ENCODE results near the gene ETV3L. TPM values are rescaled to one million over a fixed set of nuclear protein-coding genes. Genes with fewer than 3 reads are reported as not detected.

ETV3L gene
- polyA plus RNA-seq, 3 donors = not detected

DNA sequence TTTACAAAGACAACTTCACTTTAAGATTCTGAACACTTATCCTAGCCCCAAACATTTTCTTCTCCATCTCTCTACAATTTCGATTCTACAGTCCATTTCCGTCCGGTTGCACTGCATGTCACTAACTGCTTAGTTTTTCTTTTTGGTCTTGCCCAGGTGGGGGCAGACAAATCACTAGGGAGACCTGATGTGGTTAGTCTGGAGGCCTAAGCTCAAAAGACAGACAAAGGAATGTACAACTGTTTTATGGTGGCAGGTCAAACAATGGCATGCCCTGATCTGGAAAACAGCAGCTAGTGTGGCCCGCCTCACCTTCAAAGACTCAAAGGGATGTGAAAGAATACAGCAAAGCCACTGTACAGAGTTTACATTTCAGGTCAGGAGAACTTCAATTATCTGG lies 34.8 kb upstream of the ETV3L start:
- WGBS, 3 donors = 93 to 94% (median 94%) methylated on average over 4 of the region's 4 CpGs
- no peak overlapping the region for H3K27ac ChIP-seq (ENCODE audit: low read depth, low read length)

GRCh38 chr1:157133426-157133825 lies 33.8 kb upstream of the ETV3L start:
- no peak overlapping the region for H3K27ac ChIP-seq (ENCODE audit: low read depth, low read length)
- WGBS, 3 donors = 50 to 74% (median 58%) methylated on average over 2 of the region's 2 CpGs

DNA sequence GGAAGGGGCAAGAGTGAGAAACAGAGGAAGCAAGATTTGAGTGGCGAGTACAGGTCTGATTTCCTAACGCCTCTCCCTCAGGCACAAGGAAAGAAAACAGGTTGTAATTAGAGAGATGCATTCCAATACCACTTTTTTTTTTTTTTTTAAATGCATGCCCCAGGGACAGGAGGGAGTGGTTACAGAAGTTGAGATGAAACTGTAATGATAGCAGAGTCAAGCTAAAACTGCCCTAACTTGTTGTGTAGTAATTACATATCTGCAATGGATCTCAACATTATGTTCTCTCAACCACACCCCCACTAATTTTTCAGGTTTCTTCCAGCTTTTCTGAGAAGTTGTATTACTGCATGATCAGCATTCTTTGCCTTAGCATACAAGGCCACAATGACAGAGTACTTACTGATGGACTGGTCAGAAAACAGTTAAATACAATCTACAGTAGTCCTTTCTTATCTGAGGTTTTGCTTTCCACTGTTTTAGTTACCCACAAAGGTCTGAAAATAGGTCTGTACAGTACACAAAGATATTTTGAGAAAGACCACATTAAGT lies 33.1 kb upstream of the ETV3L start:
- no peak overlapping the region for H3K27ac ChIP-seq (ENCODE audit: low read depth, low read length)
- WGBS, 3 donors = 78 to 93% (median 87%) methylated on average over 2 of the region's 2 CpGs

GRCh38 chr1:157132111-157132510 lies 32.5 kb upstream of the ETV3L start:
- no peak overlapping the region for H3K27ac ChIP-seq (ENCODE audit: low read depth, low read length)
- 74 to 93% (median 90%) methylated on average over 5 of the region's 5 CpGs for WGBS, 3 donors

GRCh38 chr1:157131281-157131680 lies 31.7 kb upstream of the ETV3L start:
- no peak overlapping the region for H3K27ac ChIP-seq (ENCODE audit: low read depth, low read length)
- 48 to 89% (median 88%) methylated on average over 4 of the region's 4 CpGs for WGBS, 3 donors

GRCh38 chr1:157124855-157125254 lies 25.2 kb upstream of the ETV3L start:
- H3K27ac ChIP-seq (ENCODE audit: low read depth, low read length) = no peak overlapping the region
- 83 to 88% (median 83%) methylated on average over 7 of the region's 7 CpGs for WGBS, 3 donors

DNA sequence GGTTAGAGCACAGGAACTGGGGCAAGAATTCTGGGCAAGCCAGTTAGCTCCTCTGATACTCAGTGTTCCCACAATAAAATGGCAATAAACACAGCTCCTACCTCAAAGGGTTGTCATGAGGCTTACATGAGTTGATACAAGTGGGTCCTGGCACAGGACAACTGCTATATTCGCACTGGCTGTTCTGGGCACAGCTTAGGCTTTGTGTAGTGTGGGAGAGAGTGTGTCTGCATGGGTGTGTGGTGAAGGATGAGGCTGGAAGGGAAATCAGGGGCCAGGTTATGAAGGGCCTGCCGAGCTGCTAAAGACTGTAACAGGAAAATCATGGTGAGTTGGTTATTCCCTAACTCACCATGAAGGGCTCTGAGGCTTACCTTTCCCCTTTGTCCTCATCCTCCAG lies 19.8 kb upstream of the ETV3L start:
- 86 to 98% (median 93%) methylated on average over 2 of the region's 2 CpGs for WGBS, 3 donors

GRCh38 chr1:157119008-157119407 lies 19.4 kb upstream of the ETV3L start:
- no peak overlapping the region for H3K27ac ChIP-seq (ENCODE audit: low read depth, low read length)
- 87 to 95% (median 92%) methylated on average over 9 of the region's 9 CpGs for WGBS, 3 donors

More for the DNA sequence above, 19.8 kb upstream of the ETV3L start:
- H3K27ac ChIP-seq (ENCODE audit: low read depth, low read length) = no peak overlapping the region

DNA sequence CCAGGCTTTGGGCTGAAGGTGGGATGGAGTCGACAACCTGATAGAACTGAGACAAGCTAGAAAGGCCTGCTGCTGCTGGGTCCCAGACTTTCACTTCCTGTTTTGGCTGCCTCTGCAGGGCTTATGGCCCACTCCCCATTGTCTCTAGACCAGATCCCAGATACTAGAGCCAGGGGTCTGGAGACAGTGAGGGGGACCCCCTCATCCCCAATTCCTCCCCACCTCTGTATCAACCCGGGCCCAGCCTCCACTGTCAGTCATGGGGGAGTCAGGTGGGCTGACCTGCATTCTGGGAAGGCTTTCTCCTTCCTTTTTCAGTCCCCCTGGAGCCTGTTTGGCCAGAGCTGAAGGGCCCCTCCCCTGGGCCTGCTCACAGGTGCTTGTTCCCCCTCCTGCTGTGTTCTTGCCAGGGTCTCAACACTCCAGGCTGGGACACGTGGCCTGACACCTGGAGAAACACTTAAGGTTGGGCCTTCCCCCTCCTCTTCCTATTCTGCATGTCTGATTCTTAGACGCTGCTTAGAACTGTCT lies 18.0 kb upstream of the ETV3L start:
- WGBS, 3 donors = 61 to 69% (median 62%) methylated on average over 4 of the region's 4 CpGs

GRCh38 chr1:157116737-157117103 lies 17.1 kb upstream of the ETV3L start:
- H3K27ac ChIP-seq (ENCODE audit: low read depth, low read length) = no peak overlapping the region

More for the DNA sequence above, 18.0 kb upstream of the ETV3L start:
- no peak overlapping the region for H3K27ac ChIP-seq (ENCODE audit: low read depth, low read length)

DNA sequence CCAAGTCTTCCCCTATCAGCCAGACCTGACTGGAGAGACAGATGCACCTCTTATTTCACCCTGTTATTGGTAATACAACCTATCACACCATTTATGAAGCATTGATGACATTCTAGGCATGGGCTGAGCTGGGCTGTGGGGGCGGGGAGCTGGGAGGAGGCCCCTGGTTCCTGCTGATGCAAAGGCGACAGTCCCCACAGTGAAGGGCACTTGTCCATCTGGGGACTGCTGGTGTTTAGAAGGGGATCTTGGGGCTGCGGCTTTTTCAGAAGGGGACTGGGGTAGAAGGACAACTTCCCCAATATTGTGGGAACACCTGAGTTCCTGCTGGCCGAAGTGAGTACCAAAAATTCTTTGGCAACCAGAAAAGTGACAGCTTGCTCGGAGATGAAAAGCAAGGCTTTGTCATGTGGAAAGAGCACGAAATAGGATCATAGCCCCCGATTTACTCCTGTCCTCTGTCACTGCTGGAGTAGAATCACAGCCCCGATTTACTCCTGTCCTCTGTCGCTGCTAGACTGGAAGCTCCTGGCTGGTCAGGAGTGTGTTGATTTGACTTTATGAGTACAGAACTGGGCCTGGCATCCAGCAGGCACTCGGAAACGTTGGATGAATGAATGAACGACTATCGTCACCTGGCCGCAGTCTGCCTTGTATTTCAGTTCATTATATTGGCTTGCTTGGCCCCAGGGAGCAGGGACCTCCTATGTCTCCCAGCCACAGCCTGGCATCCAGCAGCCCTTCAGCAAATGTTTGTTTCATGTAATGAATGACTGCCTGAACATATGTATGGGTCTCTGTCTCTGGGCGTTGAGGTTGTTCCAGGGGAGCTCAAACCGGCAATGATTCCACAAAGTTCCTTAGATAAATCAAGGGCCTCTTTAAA lies 16.5 kb upstream of the ETV3L start:
- WGBS, 3 donors = 65 to 79% (median 75%) methylated on average over 16 of the region's 16 CpGs
- H3K27ac ChIP-seq (ENCODE audit: low read depth, low read length) = no peak overlapping the region

DNA sequence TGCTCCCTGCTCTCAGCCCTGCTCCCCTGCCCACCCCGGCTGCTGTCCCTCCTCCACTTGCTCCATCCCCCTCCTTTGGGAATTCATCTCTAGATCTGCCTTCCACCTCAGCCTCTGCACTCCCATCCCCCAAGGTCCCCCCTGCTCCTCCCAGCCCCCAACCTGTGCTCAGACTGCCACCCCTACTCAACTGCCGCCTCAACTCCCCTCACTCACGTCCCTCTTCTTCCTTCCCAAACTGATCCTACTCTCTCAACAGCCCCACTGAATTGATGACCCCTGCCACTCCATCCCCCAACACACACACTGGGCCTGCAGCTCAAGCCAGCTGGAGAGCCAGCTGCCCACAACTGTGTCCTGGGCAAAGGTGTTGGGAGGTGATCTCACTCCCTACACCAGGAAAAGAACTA lies 15.8 kb upstream of the ETV3L start:
- no peak overlapping the region for H3K27ac ChIP-seq (ENCODE audit: low read depth, low read length)
- WGBS, 3 donors = 69 to 81% (median 81%) methylated on average over 3 of the region's 3 CpGs

DNA sequence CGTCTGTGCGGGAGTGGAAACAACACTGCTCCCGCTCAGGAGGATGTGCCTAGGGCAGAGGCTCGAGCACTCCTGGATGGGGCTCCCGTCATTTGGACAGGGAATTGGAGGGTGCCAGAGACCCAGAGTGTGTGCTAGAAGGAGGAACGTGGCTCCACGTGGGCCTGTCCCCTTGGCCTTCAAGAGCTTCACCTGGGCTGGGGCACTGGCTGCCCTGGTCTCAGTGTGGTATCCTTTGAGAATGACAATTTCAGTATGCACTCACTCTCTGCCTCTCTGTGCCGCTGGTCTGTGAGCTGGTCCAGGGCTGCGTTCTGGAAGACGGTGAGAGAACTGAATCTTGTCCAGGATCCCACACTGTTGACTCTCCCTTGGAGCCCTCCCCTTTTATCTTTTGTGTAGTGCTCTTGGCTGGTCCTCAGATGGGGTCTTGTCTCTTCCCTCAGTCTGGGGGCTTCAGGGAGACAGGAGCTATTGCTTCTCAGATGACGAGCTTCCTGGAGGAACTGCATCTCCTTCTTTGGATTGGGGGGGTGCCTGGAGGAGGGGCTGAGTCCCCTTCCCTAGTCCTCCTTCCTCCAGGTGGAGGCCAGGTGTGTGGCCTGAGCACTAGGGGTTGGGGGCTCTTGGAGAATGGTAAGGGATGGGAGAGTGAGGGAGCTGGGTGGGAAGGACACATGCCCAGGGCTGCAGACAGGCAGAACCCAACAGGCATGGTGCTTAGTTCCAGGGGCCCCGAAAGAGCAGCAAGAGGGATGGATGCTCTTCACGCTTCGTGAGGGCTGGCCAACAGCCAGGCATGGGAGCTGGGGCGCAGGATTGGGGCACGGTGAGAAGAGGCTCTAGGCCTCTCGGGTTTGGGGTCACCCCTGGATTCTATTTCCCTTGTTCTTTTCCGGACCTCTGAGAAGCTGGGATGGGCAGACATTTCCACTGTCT lies 14.8 kb upstream of the ETV3L start:
- 78 to 81% (median 81%) methylated on average over 18 of the region's 18 CpGs for WGBS, 3 donors
- H3K27ac ChIP-seq (ENCODE audit: low read depth, low read length) = no peak overlapping the region

DNA sequence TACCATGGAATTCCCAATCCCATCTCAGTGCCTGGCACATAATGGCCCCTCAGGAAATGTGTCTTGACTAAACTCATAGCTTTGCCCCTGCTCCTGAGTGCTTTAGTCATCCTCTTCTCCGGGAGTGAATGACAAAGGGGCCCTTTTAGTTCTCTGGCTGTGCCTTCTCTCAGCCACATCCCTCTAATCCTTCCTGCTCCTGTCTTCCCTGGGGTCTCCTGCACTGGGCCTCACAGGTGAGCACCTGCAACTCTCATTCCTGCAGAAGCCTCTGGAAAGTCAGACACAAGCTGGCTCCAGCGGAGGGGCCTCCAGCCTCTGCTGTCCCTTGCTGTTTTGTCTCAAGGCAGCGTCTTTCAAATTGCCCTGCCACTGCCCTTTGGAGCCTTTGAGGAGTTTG lies 14.0 kb upstream of the ETV3L start:
- WGBS, 3 donors = 75 to 88% (median 85%) methylated on average over 3 of the region's 3 CpGs
- H3K27ac ChIP-seq (ENCODE audit: low read depth, low read length) = no peak overlapping the region

GRCh38 chr1:157113106-157113505 lies 13.5 kb upstream of the ETV3L start:
- H3K27ac ChIP-seq (ENCODE audit: low read depth, low read length) = no peak overlapping the region
- WGBS, 3 donors = 46 to 65% (median 48%) methylated on average over 7 of the region's 7 CpGs

DNA sequence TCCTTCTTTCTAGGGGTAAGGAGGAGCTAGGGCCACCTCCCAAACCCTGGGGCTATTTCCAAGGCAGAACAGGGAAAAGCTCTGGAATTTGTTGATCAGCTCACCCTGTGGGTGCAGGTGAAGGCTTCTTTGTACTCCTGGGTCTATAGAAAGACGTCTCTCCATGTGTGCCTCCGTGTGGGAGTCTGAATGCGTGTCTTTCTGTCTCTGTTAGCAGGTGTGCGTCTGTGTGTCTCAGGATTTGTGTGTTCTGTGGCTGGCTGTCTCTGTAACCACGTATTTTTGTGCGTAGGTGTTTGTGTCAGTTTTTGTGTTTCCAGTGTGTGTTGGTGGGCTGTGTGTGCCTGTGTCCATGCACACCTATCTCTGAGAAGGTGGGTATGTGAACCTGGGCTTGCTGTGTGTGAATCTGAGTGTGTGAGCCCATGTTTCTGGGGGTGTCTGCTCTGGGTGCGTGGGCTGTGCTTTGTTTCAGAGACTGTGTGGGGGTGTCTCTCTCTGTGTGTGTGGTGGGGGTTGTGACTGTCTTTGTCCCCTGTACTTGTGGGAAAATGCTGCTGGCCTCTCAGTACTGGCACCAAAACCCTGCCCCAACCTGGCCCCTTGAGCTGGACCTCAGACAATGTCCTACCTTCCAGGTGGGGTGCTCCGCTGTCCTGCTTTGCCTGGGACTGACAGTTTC lies 12.7 kb upstream of the ETV3L start:
- H3K27ac ChIP-seq (ENCODE audit: low read depth, low read length) = no peak overlapping the region
- 70 to 85% (median 84%) methylated on average over 8 of the region's 8 CpGs for WGBS, 3 donors

DNA sequence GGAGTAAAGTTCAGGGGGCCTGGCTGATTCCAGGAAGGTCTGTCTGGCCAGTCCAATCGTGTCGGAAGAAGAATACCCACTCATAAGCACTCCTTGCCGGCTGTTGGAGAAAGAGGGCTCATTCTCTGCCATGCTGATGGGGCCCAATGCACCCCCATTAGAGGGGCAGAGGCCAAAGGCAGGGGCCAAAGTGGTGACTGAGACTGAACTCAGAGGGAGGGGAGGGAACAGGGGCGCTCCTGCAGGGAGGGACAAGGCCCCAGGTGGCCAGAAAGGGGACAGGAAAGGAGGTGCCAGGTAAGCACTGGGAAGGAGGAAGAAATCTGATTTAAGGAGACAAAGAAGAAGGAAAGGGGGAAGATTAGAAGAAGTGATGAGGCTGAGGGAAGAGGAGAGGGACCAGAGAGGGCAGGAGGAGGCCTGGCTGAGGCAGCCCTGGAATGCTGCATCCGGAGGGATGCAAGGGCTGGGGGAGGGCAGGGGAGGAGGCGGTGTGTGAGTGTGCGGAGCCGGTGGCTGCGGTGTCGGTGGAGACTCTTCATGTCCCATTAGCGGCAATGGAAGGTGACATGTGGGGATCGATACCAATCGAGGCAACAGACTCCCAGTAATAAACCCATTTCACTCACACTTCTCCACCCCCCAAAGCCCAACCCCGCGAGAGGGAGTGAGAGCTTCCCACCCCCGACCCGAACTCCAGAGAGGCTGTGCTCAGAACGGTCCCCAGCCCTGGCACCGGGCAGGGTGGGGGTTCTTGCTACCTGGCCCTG lies 12.0 kb upstream of the ETV3L start:
- H3K27ac ChIP-seq (ENCODE audit: low read depth, low read length) = no peak overlapping the region
- 52 to 75% (median 68%) methylated on average over 17 to 19 of the region's 19 CpGs for WGBS, 3 donors

DNA sequence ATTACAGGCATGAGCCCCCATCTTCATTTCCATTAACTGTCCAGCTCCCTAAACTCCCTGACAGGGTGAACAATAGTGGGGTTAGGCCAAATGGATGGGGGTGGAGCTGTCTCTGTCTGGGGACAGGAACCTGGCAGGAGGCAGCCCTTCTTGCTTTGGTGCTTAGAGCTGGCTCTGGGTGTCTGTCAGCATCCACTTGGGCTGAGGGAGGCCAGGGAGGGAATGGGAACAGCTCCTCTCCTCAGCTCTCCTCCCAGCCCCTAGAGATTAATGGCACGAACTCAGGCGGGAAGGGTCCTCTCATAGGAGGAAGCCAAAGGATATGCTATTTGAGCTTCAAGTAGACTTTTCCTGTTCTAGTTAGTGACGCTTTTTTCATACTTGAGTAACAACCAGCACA lies 11.1 kb upstream of the ETV3L start:
- WGBS, 3 donors = 69 to 78% (median 71%) methylated on average over 3 of the region's 3 CpGs
- H3K27ac ChIP-seq (ENCODE audit: low read depth, low read length) = no peak overlapping the region
